HepG2 (cell line): ENCODE results near the gene SALL4. TPM values are rescaled to one million over a fixed set of nuclear protein-coding genes. Genes with fewer than 3 reads are reported as not detected.

Source experiments
- AGO1 ChIP-seq: fragments of 200-400 bp; formaldehyde crosslinking; IDR thresholded peaks from 2 replicates; pipeline ENCODE4 v1.6.1; 2017; ENCODE audit warnings: mild to moderate bottlenecking, low read depth, low read length, moderate library complexity; ENCODE audit not compliant: poor library complexity, severe bottlenecking
- NR1H2 ChIP-seq: sonication (generic); formaldehyde crosslinking; IDR thresholded peaks from 2 replicates; pipeline ENCODE4 v1.8.1; 2022; ENCODE audit warnings: low read depth, missing genetic modification reagents, borderline replicate concordance
- PHB2 ChIP-seq: fragments of 450-650 bp; IDR thresholded peaks from 2 replicates; pipeline ENCODE4 v1.6.1; 2018; ENCODE audit not compliant: partially characterized antibody
- PRDM15 ChIP-seq: sonication (generic); formaldehyde crosslinking; IDR thresholded peaks from 2 replicates; pipeline ENCODE4 v1.4.0; 2020; ENCODE audit warnings: missing genetic modification reagents
- RBM22 ChIP-seq: fragments of 200-400 bp; formaldehyde crosslinking; optimal IDR thresholded peaks from 2 replicates; pipeline ENCODE3; 2017; ENCODE audit warnings: mild to moderate bottlenecking, low read length, moderate library complexity
- SAFB2 ChIP-seq: sonication (generic); formaldehyde crosslinking; IDR thresholded peaks from 2 replicates; pipeline ENCODE4 v1.5.1; 2020; ENCODE audit warnings: missing genetic modification reagents, low read depth, mild to moderate bottlenecking, borderline replicate concordance
- SRF ChIP-seq: IDR thresholded peaks from 2 replicates; pipeline ENCODE4 v1.6.1; 2011; ENCODE audit warnings: mild to moderate bottlenecking, low read depth, low read length, moderate library complexity
- STAG1 ChIP-seq: sonication (generic); formaldehyde crosslinking; IDR thresholded peaks from 2 replicates; pipeline ENCODE4 v1.4.0; 2020; ENCODE audit warnings: missing genetic modification reagents
- YY1 ChIP-seq: IDR thresholded peaks from 2 replicates; pipeline ENCODE4 v1.6.1; 2011; ENCODE audit warnings: low read length, low read depth, moderate library complexity, mild to moderate bottlenecking; ENCODE audit not compliant: insufficient read depth, insufficient replicate concordance
- ZNF138 ChIP-seq: sonication (generic); formaldehyde crosslinking; IDR thresholded peaks from 2 replicates; pipeline ENCODE4 v1.5.0; 2020; ENCODE audit warnings: mild to moderate bottlenecking, low read depth, missing genetic modification reagents
- ZNF17 ChIP-seq: sonication (generic); formaldehyde crosslinking; IDR thresholded peaks from 2 replicates; pipeline ENCODE4 v1.5.0; 2020; ENCODE audit warnings: mild to moderate bottlenecking, missing genetic modification reagents
- ZNF224 ChIP-seq: sonication (generic); formaldehyde crosslinking; IDR thresholded peaks from 2 replicates; pipeline ENCODE4 v1.5.0; 2020; ENCODE audit warnings: mild to moderate bottlenecking, missing genetic modification reagents
- ZNF263 ChIP-seq: sonication (generic); formaldehyde crosslinking; IDR thresholded peaks from 2 replicates; pipeline ENCODE4 v1.4.0; 2020; ENCODE audit warnings: missing genetic modification reagents
- ZNF367 ChIP-seq: sonication (generic); formaldehyde crosslinking; IDR thresholded peaks from 2 replicates; pipeline ENCODE4 v1.4.0; 2020; ENCODE audit warnings: missing genetic modification reagents, borderline replicate concordance
- ZNF530 ChIP-seq: sonication (generic); formaldehyde crosslinking; IDR thresholded peaks from 2 replicates; pipeline ENCODE4 v1.5.0; 2020; ENCODE audit warnings: low read depth, mild to moderate bottlenecking, missing genetic modification reagents
- ZNF703 ChIP-seq: sonication (generic); formaldehyde crosslinking; IDR thresholded peaks from 2 replicates; pipeline ENCODE4 v1.5.1; 2020; ENCODE audit warnings: missing genetic modification reagents, mild to moderate bottlenecking, moderate library complexity, borderline replicate concordance
- ZNF766 ChIP-seq: sonication (generic); formaldehyde crosslinking; IDR thresholded peaks from 2 replicates; pipeline ENCODE4 v1.5.0; 2020; ENCODE audit warnings: missing genetic modification reagents, borderline replicate concordance
- ZNF878 ChIP-seq: sonication (generic); formaldehyde crosslinking; IDR thresholded peaks from 2 replicates; pipeline ENCODE4 v1.8.1; 2023; ENCODE audit warnings: mild to moderate bottlenecking, missing genetic modification reagents, moderate library complexity
- polyA plus RNA-seq, 8 experiments: library from polyadenylated mRNA; depleted of rRNA in 3 of 8; stranded (reverse) in 7 of 8; unstranded in 1 of 8; fragments of >200 nt; fragmentation: Illumina TruSeq in 4 of 8; extraction: Trizol in 4 of 8; gene quantifications; 2 replicates each; pipeline versions ENCODE4 v1.2.1 to v1.2.3, GENCODE V29; 2011 to 2016; ENCODE audit warnings: low read depth in 4 of 8, missing spikeins in 1 of 8, mixed read lengths in 1 of 8; ENCODE audit not compliant: insufficient read depth in 1 of 8
- total RNA-seq, 5 experiments: library from RNA; depleted of rRNA; stranded (reverse); fragments of >200 nt; fragmentation: Illumina TruSeq; extraction: Trizol; gene quantifications; 2 replicates each; pipeline ENCODE4 v1.2.3, GENCODE V29; 2016; ENCODE audit warnings: low read depth in 1 of 5
- TF ChIP-seq, protein P1 (sequence below): sonication (generic); formaldehyde crosslinking; IDR thresholded peaks from 2 replicates; pipeline ENCODE4 v1.8.0; 2022; ENCODE audit warnings: mild to moderate bottlenecking, missing genetic modification reagents, borderline replicate concordance
- TF ChIP-seq, protein P2 (sequence below): sonication (generic); formaldehyde crosslinking; IDR thresholded peaks from 2 replicates; pipeline ENCODE4 v1.8.1; 2022; ENCODE audit warnings: mild to moderate bottlenecking, missing genetic modification reagents

The SALL4 gene
- total and polyA plus RNA-seq, 2 of the 13 experiments (the other 11 are each of a cell fraction or from before 2014, with no cell fraction given): 0.33 to 1.8 TPM

DNA sequence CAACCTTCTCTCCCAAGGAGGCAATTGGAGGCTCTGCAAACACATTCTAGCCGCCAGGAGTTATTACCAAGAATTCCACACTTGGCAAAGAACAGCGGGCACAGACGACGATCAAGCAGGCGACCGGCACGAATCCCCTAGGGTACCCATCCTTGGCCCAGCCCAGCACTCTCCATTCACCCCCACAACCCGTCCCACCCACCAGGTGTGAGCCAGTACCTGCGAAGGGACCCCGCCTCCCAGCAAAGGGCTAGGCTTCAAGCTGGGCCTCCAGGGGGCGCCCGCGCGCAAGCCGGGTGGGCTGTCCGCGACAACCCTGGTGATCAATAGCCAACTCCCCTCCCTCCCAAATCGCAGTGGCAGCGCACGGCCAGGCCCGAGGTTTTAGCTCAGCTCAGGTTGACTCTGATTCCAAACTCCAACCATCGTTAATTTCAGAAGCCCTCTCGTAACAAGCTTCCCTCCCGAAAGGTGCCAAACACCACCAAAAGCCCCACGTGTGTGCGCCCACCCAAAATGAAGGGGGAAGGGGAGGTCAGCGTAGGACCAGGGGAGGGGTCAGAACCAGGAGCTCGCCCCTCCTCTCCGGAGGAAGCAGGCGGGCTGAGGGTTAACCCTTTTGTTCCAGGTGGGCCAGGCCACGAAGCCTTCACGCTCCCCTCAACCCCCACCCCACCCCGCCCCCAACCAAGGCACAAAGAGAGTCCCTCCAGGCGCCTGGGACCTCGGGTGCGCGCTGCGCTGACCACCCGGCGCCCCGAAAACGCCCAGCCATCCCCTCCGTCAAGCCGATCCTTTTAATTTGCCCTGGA is 2.1 kb downstream of the SALL4 start (continued):
- TF ChIP-seq ZNF703 (CRISPR knock-in tag) (no peak), ZNF766 (0 out of 2 replicates have a peak, but pooled peaks have one; percentile 22), ZNF17 (CRISPR knock-in tag) (0 out of 2 replicates have a peak, but pooled peaks have one; percentile 60), ZNF263 (CRISPR knock-in tag) (peak; percentile 69), YY1 (peak; percentile 49), ZNF367 (CRISPR knock-in tag) (no peak), SAFB2 (CRISPR knock-in tag) (no peak), ZNF224 (CRISPR knock-in tag) (no peak; the same call in 1 of the 2 replicates), SRF (no peak), AGO1 (peak; percentile 78), PRDM15 (CRISPR knock-in tag) (no peak), STAG1 (CRISPR knock-in tag) (peak; percentile 92), RBM22 (no peak), PHB2 (no peak), ZNF138 (CRISPR knock-in tag) (no peak), ZNF530 (no peak), ZNF878 (no peak), NR1H2 (CRISPR knock-in tag) (no peak)
- TF ChIP-seq, protein P1, sequence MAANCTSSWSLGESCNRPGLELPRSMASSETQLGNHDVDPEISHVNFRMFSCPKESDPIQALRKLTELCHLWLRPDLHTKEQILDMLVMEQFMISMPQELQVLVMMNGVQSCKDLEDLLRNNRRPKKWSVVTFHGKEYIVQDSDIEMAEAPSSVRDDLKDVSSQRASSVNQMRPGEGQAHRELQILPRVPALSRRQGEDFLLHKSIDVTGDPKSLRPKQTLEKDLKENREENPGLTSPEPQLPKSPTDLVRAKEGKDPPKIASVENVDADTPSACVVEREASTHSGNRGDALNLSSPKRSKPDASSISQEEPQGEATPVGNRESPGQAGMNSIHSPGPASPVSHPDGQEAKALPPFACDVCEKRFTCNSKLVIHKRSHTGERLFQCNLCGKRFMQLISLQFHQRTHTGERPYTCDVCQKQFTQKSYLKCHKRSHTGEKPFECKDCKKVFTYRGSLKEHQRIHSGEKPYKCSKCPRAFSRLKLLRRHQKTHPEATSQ (CRISPR knock-in tag): no peak
- TF ChIP-seq, protein P2, sequence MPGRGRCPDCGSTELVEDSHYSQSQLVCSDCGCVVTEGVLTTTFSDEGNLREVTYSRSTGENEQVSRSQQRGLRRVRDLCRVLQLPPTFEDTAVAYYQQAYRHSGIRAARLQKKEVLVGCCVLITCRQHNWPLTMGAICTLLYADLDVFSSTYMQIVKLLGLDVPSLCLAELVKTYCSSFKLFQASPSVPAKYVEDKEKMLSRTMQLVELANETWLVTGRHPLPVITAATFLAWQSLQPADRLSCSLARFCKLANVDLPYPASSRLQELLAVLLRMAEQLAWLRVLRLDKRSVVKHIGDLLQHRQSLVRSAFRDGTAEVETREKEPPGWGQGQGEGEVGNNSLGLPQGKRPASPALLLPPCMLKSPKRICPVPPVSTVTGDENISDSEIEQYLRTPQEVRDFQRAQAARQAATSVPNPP: no peak
